CD14-positive monocyte (primary cell): ENCODE data around the gene NIPAL3. TPM values are rescaled to one million over a fixed set of nuclear protein-coding genes. Genes with fewer than 3 reads are reported as not detected.

Source experiments
- DNase-seq, 3 donors: peaks; one replicate each; pipeline ENCODE4 v3.0.0-alpha.2; 2011 to 2022
- H2AFZ ChIP-seq: 2 replicates; pipeline ENCODE4 v1.6.0; 2012; ENCODE audit warnings: mild to moderate bottlenecking, low read depth, low read length, inconsistent platforms; ENCODE audit not compliant: insufficient read depth, poor library complexity, severe bottlenecking
- H3K27ac ChIP-seq, 2 donors: 1 replicate in 1 of 2; 2 replicates in 1 of 2; pipeline ENCODE4 v1.5.1; 2012 to 2013; ENCODE audit warnings: low read length in 2 of 2, control low read depth in 1 of 2, inconsistent platforms in 1 of 2, low read depth in 1 of 2, mild to moderate bottlenecking in 1 of 2
- H3K27me3 ChIP-seq, 2 donors: one replicate each; pipeline versions ENCODE4 v1.6.0 to v1.6.1; 2011 to 2013; ENCODE audit warnings: low read length in 2 of 2; ENCODE audit not compliant: control insufficient read depth in 2 of 2, insufficient read depth in 2 of 2
- H3K36me3 ChIP-seq, 2 donors: replicated peaks in 1 of 2; 1 replicate in 1 of 2; 2 replicates in 1 of 2; pipeline versions ENCODE4 v1.5.1 to v1.6.1; 2012 to 2013; ENCODE audit warnings: low read length in 2 of 2, control low read depth in 1 of 2, inconsistent platforms in 1 of 2, mild to moderate bottlenecking in 1 of 2; ENCODE audit not compliant: insufficient read depth in 2 of 2, control insufficient read depth in 1 of 2
- H3K4me1 ChIP-seq, 2 donors: 1 replicate in 1 of 2; 2 replicates in 1 of 2; pipeline versions ENCODE4 v1.5.1 to v1.6.1; 2012 to 2013; ENCODE audit warnings: low read length in 2 of 2, control low read depth in 1 of 2, inconsistent platforms in 1 of 2, mild to moderate bottlenecking in 1 of 2, moderate library complexity in 1 of 2; ENCODE audit not compliant: insufficient read depth in 2 of 2, control insufficient read depth in 1 of 2
- H3K4me2 ChIP-seq: replicated peaks from 2 replicates; pipeline ENCODE3; 2012; ENCODE audit warnings: low read length, moderate library complexity, mild to moderate bottlenecking; ENCODE audit not compliant: poor library complexity, severe bottlenecking; ENCODE audit errors: extremely low read depth
- H3K4me3 ChIP-seq, 3 experiments: fragments of 200-600 bp in 1 of 3; sonication (generic) in 1 of 3; replicated peaks in 1 of 3; 1 replicate in 2 of 3; 2 replicates in 1 of 3; pipeline ENCODE4 v1.5.1; 2011 to 2013; ENCODE audit warnings: low read length in 3 of 3, mild to moderate bottlenecking in 3 of 3, control low read depth in 2 of 3, low read depth in 2 of 3, inconsistent platforms in 1 of 3, moderate library complexity in 1 of 3
- H3K79me2 ChIP-seq: 2 replicates; pipeline ENCODE4 v1.6.0; 2012; ENCODE audit warnings: mild to moderate bottlenecking, control low read depth, inconsistent platforms, low read length, moderate library complexity; ENCODE audit not compliant: insufficient read depth
- H3K9ac ChIP-seq: 2 replicates; pipeline ENCODE4 v1.6.0; 2017; ENCODE audit warnings: low read length, mild to moderate bottlenecking; ENCODE audit not compliant: insufficient read depth, poor library complexity, severe bottlenecking
- H3K9me3 ChIP-seq, 2 donors: replicated peaks in 1 of 2; 1 replicate in 1 of 2; 2 replicates in 1 of 2; pipeline versions ENCODE4 v1.5.1 to v1.6.1; 2012 to 2013; ENCODE audit warnings: low read length in 2 of 2, control low read depth in 1 of 2; ENCODE audit not compliant: control insufficient read depth in 1 of 2, insufficient read depth in 1 of 2
- H4K20me1 ChIP-seq: 2 replicates; pipeline ENCODE4 v1.6.0; 2012; ENCODE audit warnings: mild to moderate bottlenecking, low read length, control low read depth, moderate library complexity; ENCODE audit not compliant: insufficient read depth
- H3K27ac Mint-ChIP-seq, 7 donors: one replicate each; pipeline ENCODE4 v1.8.0; 2020; ENCODE audit warnings: mild to moderate bottlenecking in 7 of 7, mixed read lengths in 7 of 7, moderate library complexity in 6 of 7, inconsistent platforms in 2 of 7
- H3K27me3 Mint-ChIP-seq, 3 donors: one replicate each; pipeline ENCODE4 v1.8.0; 2021 to 2022; ENCODE audit warnings: low read depth in 3 of 3, mild to moderate bottlenecking in 3 of 3, mixed read lengths in 3 of 3, moderate library complexity in 3 of 3, inconsistent platforms in 1 of 3
- H3K36me3 Mint-ChIP-seq, 2 donors: one replicate each; pipeline ENCODE4 v1.8.0; 2020; ENCODE audit warnings: mixed read lengths in 2 of 2, inconsistent platforms in 1 of 2, mild to moderate bottlenecking in 1 of 2
- H3K4me1 Mint-ChIP-seq: one replicate; pipeline ENCODE4 v1.8.0; 2020; ENCODE audit warnings: mild to moderate bottlenecking, mixed read lengths
- H3K4me3 Mint-ChIP-seq, 2 donors: one replicate each; pipeline ENCODE4 v1.8.0; 2020; ENCODE audit warnings: mild to moderate bottlenecking in 2 of 2, mixed read lengths in 2 of 2, moderate library complexity in 1 of 2
- H3K9me3 Mint-ChIP-seq, 7 donors: one replicate each; pipeline ENCODE4 v1.8.0; 2020 to 2022; ENCODE audit warnings: mixed read lengths in 7 of 7, mild to moderate bottlenecking in 6 of 7, moderate library complexity in 6 of 7, inconsistent platforms in 2 of 7
- WGBS: methylation state at CpG from one replicate; pipeline ENCODE4 v1.1.5; 2013; ENCODE audit warnings: missing lambda C conversion rate; ENCODE audit not compliant: insufficient coverage; 5-methylcytosine and 5-hydroxymethylcytosine counted together
- intact Hi-C, 2 donors: fragments of 100-400 bp; cut with micrococcal nuclease; formaldehyde crosslinking; loops; one replicate each; pipeline versions ENCODE4 v1.15.0 to v1.15.1; 2023
- polyA plus RNA-seq, 3 donors: library from polyadenylated mRNA; depleted of rRNA in 1 of 3; unstranded in 2 of 3; stranded (reverse) in 1 of 3; fragments of 300-500 nt in 2 of 3; fragments of >200 nt in 1 of 3; fragmentation: Illumina TruSeq in 2 of 3; gene quantifications; 1 replicate in 2 of 3; 2 replicates in 1 of 3; pipeline ENCODE4 v1.2.3, GENCODE V29; 2012 to 2021
- TF ChIP-seq, protein P1 (sequence below): fragments of 200-600 bp; IDR thresholded peaks from one replicate; pipeline ENCODE4 v1.8.0; 2022; ENCODE audit warnings: antibody characterized with exemption, mild to moderate bottlenecking

Gene NIPAL3
- polyA plus RNA-seq, 3 donors: 5.9 to 9.6 (median 6.6) TPM

DNA sequence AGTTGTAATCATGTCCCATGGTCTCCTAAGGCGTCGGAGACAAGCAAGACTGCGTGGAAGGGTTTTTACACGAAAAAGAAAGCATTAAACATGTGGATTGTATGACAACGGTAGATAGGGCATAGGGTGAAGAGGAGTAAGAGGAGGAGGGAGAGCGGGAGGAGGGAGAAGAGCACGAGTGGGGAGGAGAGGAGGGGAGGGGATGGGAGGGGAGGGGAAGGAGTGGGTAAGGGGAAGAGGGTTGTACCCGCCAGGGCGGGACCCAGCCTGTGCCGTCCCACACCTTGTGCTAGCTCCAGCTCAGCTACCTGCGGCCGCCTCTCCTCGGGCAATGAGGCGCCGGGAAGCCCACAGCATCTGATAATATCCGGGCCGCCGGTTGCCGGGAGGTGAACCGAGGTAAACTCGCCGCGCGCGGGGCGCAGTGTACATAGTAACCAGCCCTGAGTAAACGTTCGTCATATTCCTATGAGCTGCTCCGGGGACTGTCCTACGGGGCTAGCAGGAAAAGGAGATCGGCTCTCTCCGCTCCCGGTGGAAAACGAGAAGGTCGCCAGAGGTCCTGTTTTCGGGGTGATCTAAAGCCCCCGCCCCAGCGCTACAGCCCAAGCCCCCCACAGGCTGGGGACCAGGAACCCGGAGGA is 86.6 kb downstream of the NIPAL3 start:
- no peaks in the 10 kb centered on the region for H3K9me3 ChIP-seq
- peak overlapping the region; percentile 90 for H2AFZ ChIP-seq
- peaks cover 3 to 6% of the 10 kb centered on the region in 2 donors for H3K36me3 Mint-ChIP-seq
- peak overlapping the region; percentile 90 to 92 for H3K4me3 Mint-ChIP-seq
- intact Hi-C loops: loop anchor here in 1 of 2 donors (5.0 kb wide), 1 partner anchor 85 kb away; the partner anchor contains the start of gene NIPAL3
- H3K27me3 Mint-ChIP-seq: peaks cover 0 to 1% (median 1%) of the 10 kb centered on the region in 3 donors
- no peaks in the 10 kb centered on the region for H3K27me3 ChIP-seq
- TF ChIP-seq, protein P1, sequence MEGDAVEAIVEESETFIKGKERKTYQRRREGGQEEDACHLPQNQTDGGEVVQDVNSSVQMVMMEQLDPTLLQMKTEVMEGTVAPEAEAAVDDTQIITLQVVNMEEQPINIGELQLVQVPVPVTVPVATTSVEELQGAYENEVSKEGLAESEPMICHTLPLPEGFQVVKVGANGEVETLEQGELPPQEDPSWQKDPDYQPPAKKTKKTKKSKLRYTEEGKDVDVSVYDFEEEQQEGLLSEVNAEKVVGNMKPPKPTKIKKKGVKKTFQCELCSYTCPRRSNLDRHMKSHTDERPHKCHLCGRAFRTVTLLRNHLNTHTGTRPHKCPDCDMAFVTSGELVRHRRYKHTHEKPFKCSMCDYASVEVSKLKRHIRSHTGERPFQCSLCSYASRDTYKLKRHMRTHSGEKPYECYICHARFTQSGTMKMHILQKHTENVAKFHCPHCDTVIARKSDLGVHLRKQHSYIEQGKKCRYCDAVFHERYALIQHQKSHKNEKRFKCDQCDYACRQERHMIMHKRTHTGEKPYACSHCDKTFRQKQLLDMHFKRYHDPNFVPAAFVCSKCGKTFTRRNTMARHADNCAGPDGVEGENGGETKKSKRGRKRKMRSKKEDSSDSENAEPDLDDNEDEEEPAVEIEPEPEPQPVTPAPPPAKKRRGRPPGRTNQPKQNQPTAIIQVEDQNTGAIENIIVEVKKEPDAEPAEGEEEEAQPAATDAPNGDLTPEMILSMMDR: no peak
- H3K79me2 ChIP-seq: peaks cover 36% of the 10 kb centered on the region
- under 1% methylated on average over 33 of the region's 39 CpGs for WGBS
- H3K27ac Mint-ChIP-seq: peak overlapping the region; percentile 83 to 95 (median 92)
- H4K20me1 ChIP-seq: no peaks in the 10 kb centered on the region
- H3K9me3 Mint-ChIP-seq: no peaks in the 10 kb centered on the region
- no peaks in the 10 kb centered on the region for H3K36me3 ChIP-seq
- peak overlapping the region; percentile 82 for H3K9ac ChIP-seq
- H3K27ac ChIP-seq: peak overlapping the region; percentile 89 to 90
- H3K4me1 Mint-ChIP-seq: peaks cover 43% of the 10 kb centered on the region
- peak; percentile 38 to 45 (median 41) for DNase-seq
- peak overlapping the region; percentile 87 for H3K4me2 ChIP-seq
- peaks cover 20 to 34% of the 10 kb centered on the region in 2 donors for H3K4me1 ChIP-seq
- peak overlapping the region; percentile 61 to 91 (median 88) for H3K4me3 ChIP-seq

DNA sequence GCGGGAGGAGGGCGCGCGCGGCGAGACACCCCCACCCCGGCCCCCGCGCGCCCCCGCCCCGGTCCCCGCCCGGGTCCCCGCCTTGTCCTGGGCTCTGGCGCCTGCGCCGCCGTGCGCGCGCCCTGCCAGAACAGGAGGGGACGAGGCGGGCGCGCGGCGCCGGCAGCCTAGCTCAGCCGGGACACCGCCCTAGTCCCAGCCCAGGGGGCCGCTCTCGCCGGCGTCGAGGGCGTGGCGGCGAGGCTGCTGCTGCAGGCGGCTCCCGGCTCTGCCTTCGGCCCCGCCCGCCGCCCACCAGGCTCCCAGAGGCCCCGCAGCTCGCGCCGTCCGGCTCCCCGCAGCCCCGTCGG is 87.1 kb downstream of the NIPAL3 start, which contains the start of gene RCAN3:
Gene RCAN3 (plus strand): TSS at position 128 of the 350 bp plus-strand sequence. CDS start 11,537 bp downstream, outside the sequence.
- H3K9me3 ChIP-seq: no peaks in the 10 kb centered on the region
- under 1% methylated on average over 46 of the region's 53 CpGs for WGBS
- peak; percentile 49 to 68 (median 61) for DNase-seq
- H3K9ac ChIP-seq: peak within 1 kb of the TSS; percentile 82
- Mint-ChIP-seq H3K4me3 (peak within 1 kb of the TSS; percentile 97 to 98), H3K27me3 (peaks cover 0 to 1% (median 1%) of the 10 kb centered on the region in 3 donors), H3K36me3 (peaks cover 5 to 10% of the 10 kb centered on the region in 2 donors), H3K9me3 (no peaks in the 10 kb centered on the region), H3K27ac (peak within 1 kb of the TSS; percentile 83 to 95 (median 92)), H3K4me1 (peaks cover 43% of the 10 kb centered on the region)
- peak within 1 kb of the TSS; percentile 61 to 91 (median 88) for H3K4me3 ChIP-seq
- H4K20me1 ChIP-seq: no peaks in the 10 kb centered on the region
- peaks cover 20 to 34% of the 10 kb centered on the region in 2 donors for H3K4me1 ChIP-seq
- no peaks in the 10 kb centered on the region for H3K27me3 ChIP-seq
- TF ChIP-seq, protein P1: no peak
- peak within 1 kb of the TSS; percentile 90 for H2AFZ ChIP-seq
- intact Hi-C loops: loop anchor here in 1 of 2 donors (5.0 kb wide), 1 partner anchor 85 kb away; the partner anchor contains the start of gene NIPAL3
- H3K27ac ChIP-seq: peak within 1 kb of the TSS; percentile 89 to 90
- no peaks in the 10 kb centered on the region for H3K36me3 ChIP-seq
- peak within 1 kb of the TSS; percentile 87 for H3K4me2 ChIP-seq
- H3K79me2 ChIP-seq: peaks cover 39% of the 10 kb centered on the region
